ENCODE measurements around the gene ZNF552. TPM values are rescaled to one million over a fixed set of nuclear protein-coding genes. Genes with fewer than 3 reads are reported as not detected.
A peak's percentile ranks its signal among the peaks of the same experiment; 100 is the strongest.
"Not testable (repeated sequence)": the region's sequence is repeated elsewhere in the genome, so short reads cannot be mapped to it uniquely, and the experiment has no call there.

Gene ZNF552
- total RNA-seq, 1 experiment from 2014 or later = 2.6 TPM

DNA sequence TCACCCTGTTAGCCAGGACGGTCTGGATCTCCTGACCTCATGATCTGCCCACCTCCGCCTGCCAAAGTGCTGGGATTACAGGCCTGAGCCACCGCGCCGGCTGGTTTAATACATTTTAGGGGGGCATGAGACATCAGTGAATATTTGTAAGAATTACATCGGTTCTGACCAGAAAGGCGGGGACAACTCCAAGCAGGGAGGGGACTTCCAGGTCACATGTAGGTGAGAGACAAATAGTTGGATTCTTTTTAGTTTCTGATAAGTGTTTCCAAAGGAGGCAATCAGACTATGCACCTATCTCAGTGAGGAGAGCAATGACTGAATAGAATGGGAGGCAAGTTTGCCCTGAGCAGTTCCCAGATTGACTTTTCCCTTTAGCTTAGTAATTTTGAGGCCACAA lies 3.7 kb upstream of the ZNF552 start:
- no peak for DNase-seq (ENCODE audit: low read depth)

- DNase-seq (ENCODE audit: low read depth) = no peak
These were observed 3.3 kb upstream of the ZNF552 start for GRCh38 chr19:57817976-57818375.

DNA sequence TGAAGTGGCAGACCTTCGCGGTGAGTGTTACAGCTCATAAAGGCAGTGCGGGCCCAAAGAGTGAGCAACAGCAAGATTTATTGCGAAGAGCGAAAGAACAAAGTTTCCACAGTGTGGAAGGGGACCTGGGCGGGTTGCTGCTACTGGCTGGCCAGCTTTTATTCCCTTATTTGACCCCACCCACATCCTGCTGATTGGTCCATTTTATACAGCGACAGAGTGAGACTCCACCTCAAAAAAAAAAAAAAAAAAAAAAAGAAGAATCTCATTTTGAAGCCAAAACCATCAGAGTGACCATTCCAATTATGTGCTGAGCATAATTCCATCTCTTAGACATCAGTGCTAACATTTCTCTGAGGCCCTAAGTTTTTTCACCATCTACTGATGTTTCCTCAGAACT lies 1.9 kb upstream of the ZNF552 start:
- DNase-seq (ENCODE audit: low read depth) = no peak

- DNase-seq (ENCODE audit: low read depth) = no peak
These were observed 748 bp upstream of the ZNF552 start for GRCh38 chr19:57815247-57816075.

DNA sequence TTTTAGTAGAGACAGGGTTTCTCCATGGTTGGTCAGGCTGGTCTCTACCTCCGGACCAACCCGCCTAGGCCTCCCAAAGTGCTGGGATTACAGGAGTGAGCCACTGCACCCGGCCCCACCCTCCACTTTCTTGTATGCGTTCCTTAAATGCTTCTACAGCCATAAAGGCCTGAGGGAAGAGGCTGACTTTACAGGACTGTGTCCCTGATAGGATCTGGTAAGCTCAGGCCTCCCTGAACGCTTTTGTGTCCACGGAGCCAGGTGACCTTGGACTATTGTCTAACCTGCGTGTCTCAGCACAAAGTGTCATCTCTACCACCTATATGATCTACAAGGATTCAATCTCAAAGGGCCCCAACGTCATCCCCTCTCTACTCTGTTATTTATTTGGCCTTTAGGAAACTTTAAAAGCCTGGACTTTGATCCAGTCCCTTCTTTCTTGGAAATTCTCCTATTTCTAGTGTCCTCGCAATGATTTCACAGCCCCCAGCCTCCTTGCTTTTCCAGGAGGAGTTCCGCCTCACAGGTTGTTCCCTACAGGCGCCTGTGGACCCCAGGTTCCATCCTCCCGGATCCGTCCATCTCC lies 701 bp downstream of the ZNF552 start:
- peak; percentile 21 for DNase-seq (ENCODE audit: low read depth)

DNA sequence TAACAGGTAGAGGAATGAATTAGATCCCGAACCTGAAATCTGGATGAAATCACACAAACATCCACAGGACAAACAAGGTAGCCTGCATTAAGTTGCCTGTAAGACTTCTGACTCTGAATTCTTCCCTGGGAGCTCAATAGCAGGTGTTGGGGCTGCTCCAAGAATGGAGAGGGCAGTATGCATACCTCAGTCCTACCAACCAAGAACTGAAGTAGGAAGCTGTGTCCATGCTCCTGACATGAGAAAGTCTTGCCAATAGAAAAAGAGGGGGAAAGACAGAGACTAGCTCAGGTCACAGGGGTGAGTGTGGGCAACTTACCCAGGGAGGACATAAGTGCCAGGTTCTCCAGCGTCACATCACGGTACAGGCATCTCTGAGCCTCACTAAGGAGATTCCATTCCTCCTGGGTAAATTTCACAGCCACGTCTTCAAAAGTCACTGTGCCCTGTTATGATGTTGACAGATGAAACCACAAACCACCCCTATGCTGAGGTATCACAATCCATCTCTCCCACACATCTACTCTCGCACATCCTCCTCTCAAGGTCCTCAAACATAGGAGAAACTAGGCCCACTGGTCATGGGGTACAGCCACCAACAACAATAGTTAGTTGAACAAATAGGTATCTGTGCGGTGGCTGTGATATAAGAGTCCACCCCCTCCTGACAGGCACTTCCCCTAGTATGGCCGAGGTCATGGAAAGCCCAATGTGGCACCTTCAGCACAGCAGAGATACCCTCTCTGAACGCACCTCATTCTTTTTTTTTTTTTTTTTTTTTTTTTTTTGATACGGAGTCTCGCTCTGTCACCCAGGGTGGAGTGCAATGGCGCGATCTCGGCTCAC lies 1.5 kb downstream of the ZNF552 start:
- DNase-seq (ENCODE audit: low read depth) = not testable (repeated sequence)

DNA sequence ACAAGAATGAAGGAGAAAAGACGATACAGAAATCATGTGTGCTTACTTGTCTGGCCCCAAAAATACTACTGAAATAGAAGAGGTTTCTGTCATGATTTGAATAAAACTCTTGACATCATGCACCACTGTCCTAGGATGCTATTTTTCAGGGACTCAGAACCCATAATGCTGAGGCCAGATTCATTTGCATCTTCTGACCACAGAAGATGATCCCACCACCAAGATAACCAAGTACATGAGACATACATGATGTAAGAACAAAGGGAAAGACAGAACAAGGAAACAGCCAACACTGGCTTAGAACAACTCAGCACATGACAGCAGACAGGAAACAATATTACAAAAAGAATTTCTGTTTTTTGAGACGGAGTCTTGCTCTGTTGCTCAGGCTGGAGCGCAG lies 2.5 kb downstream of the ZNF552 start:
- no peak for DNase-seq (ENCODE audit: low read depth)

GRCh38 chr19:57810410-57811295 lies 4.1 kb downstream of the ZNF552 start:
- not testable (repeated sequence) for DNase-seq (ENCODE audit: low read depth)

DNA sequence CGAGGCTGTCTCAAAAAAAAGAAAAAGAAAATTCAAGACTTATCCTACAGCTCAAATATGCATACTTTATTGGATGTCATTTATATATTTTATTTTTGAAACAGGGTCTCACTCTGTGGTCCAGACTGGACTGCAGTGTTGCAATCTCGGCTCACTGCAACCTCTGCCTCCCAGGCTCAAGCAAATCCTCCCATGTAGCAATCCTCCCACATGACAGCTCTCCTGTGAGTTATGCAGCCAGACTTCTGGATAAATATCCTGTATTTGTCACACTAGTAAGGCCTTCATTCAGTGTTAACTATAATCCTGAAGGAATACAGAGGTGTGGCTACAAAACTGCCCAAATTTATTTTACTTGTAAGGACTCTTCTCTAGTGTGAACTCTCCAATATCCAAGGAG lies 7.2 kb downstream of the ZNF552 start:
- no peak for DNase-seq (ENCODE audit: low read depth)

- DNase-seq (ENCODE audit: low read depth) = peak; percentile 82
These were observed 11.0 kb downstream of the ZNF552 start for GRCh38 chr19:57803594-57804325.

DNA sequence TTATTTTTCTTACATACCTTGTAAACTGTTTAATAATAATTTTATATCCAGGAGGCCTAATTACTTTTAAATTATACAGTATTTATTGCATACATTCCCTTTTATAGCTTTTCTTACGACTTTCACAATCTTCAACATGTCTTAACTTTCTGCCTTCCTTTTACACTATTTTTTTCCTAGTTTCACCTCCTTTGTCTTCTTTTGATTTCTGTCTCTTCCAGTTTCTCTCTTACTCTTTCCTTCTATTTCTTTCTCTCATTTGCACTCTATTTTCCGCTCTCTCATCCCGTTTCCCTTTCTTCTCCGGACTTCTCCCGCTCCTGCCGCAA lies 11.5 kb downstream of the ZNF552 start:
- DNase-seq (ENCODE audit: low read depth) = no peak

GRCh38 chr19:57802269-57802668 lies 12.4 kb downstream of the ZNF552 start:
- DNase-seq (ENCODE audit: low read depth) = no peak

GRCh38 chr19:57800696-57801095 lies 14.0 kb downstream of the ZNF552 start:
- no peak for DNase-seq (ENCODE audit: low read depth)

GRCh38 chr19:57796580-57796979 lies 18.1 kb downstream of the ZNF552 start:
- DNase-seq (ENCODE audit: low read depth) = not testable (repeated sequence)

DNA sequence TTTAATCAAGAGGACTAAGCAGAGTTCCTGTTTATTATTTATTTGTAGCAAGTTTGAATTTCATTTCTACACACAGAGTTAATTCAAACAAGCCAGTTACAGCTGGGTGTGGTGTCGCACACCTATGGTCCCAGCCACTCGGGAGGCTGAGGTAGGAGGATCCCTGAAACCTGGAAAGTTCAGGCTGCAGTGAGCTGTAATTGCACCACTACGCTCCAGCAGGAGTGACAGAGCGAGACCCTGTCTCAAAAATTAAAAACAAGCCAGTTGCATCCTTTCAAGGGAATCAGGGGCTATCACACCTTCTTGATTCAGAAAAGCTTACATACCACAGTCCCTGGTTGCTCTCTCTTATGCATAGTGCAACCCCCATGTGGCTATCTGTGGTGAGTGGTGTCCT lies 25.4 kb downstream of the ZNF552 start:
- DNase-seq (ENCODE audit: low read depth) = no peak

DNA sequence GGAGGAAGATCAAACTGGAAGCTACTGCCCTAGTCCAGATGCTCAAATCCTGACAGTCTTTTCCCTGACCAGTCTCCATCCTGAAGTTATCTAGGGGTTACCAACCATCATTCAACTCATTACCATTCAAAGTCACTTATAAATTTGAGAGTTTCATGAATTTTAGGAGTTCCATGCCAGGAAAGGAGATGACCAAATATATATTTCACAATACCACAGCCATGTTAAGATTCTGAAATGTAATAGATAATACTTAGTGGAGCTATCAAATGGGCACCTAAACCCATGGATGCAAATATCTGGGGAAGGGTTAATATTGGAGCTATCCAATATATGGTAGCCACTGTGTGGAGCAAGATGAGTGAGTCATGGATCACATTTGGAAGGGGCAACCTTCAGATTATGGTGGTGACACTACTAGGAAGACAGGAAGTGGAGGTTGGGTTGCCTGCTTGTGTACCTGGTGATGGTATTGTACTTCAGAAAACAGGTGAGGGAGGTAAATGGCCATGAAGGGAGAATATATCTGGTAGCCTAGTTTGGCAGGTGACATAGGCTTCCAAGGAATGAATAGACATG lies 26.5 kb downstream of the ZNF552 start:
- no peak for DNase-seq (ENCODE audit: low read depth)

DNA sequence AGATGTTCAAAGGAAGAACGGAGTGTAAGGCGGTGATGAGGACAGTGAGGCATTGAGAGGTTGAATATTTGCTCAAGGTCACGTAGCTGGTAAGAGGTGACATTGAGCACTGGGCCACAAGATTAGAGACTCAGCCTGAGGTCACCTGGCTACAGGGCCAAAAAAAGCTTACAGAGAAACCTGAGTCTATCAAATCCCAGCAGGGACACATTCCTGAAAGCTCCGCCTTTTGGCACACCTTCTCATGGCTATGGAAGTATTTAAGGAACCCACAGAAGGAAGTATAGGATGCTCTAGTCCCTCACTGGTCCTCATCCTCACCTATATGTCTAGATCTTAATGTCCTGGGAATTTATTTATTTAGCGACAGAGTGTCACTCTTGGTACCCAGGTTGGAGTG lies 27.8 kb downstream of the ZNF552 start:
- no peak for DNase-seq (ENCODE audit: low read depth)

GRCh38 chr19:57786286-57786685 lies 28.4 kb downstream of the ZNF552 start:
- no peak for DNase-seq (ENCODE audit: low read depth)

- no peak for DNase-seq (ENCODE audit: low read depth)
These were observed 35.4 kb downstream of the ZNF552 start for GRCh38 chr19:57779220-57779845.

- DNase-seq (ENCODE audit: low read depth) = no peak
These were observed 36.4 kb downstream of the ZNF552 start for GRCh38 chr19:57778336-57778735.

All from RPMI7951 (cell line).